Mammary epithelial cell (primary cell): ENCODE results near the gene TMBIM1.

Source experiments
- EZH2 ChIP-seq: IDR thresholded peaks from 2 replicates; pipeline ENCODE4 v1.6.1; 2012; ENCODE audit warnings: low read length, inconsistent platforms, borderline replicate concordance
- TF ChIP-seq, protein P1 (sequence below), 2 donors: IDR thresholded peaks in 1 of 2; conservative IDR thresholded peaks in 1 of 2; 2 replicates each; pipeline ENCODE4 v1.5.1; 2011 to 2012; ENCODE audit warnings: inconsistent platforms in 2 of 2, low read length in 2 of 2, mild to moderate bottlenecking in 2 of 2, control low read depth in 1 of 2, low read depth in 1 of 2; ENCODE audit not compliant: insufficient read depth in 1 of 2; ENCODE audit errors: extremely low read depth in 1 of 2

DNA sequence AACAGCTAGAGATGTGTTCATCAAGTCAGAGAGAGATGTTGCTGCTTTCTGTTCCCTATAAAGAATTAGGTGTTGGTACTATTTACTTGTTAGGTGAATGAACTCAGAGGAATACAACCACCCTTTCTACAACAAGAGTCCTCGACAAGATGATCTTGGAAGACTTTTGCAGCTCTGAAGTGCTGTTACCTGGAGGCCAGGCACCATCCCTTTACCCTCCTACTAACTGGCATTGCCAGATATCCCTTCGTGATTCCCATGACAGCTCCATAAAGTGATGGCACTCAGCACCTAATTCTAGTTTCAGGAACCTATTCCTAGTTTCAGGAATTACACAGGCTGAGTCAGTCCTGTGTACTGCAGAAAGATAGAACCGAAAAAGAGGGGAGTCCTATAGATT lies 65.4 kb downstream of the TMBIM1 start:
- TF ChIP-seq, protein P1, sequence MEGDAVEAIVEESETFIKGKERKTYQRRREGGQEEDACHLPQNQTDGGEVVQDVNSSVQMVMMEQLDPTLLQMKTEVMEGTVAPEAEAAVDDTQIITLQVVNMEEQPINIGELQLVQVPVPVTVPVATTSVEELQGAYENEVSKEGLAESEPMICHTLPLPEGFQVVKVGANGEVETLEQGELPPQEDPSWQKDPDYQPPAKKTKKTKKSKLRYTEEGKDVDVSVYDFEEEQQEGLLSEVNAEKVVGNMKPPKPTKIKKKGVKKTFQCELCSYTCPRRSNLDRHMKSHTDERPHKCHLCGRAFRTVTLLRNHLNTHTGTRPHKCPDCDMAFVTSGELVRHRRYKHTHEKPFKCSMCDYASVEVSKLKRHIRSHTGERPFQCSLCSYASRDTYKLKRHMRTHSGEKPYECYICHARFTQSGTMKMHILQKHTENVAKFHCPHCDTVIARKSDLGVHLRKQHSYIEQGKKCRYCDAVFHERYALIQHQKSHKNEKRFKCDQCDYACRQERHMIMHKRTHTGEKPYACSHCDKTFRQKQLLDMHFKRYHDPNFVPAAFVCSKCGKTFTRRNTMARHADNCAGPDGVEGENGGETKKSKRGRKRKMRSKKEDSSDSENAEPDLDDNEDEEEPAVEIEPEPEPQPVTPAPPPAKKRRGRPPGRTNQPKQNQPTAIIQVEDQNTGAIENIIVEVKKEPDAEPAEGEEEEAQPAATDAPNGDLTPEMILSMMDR (conservative IDR thresholded peaks at IDR 0.05 in 1 of 2, IDR thresholded peaks at IDR 0.05 in 1 of 2; ENCODE audit: extremely low read depth in 1 of 2, insufficient read depth in 1 of 2, low read depth in 1 of 2, low read length in 2 of 2) = no peak
- TF ChIP-seq EZH2 = no peak
